K562 (cell line): ENCODE results near the gene PDE4D.

Experiments used
- CTCF ChIP-seq, 3 experiments: IDR thresholded peaks in 2 of 3; conservative IDR thresholded peaks in 1 of 3; 2 replicates each; pipeline ENCODE4 v1.5.1; 2011 to 2012; ENCODE audit warnings: low read length in 3 of 3, mild to moderate bottlenecking in 3 of 3, control low read depth in 2 of 3, improper control_type of control experiment in 1 of 3, inconsistent platforms in 1 of 3, low read depth in 1 of 3, mixed read lengths in 1 of 3, moderate library complexity in 1 of 3; ENCODE audit not compliant: insufficient read depth in 2 of 3
- E2F1 ChIP-seq: sonication (generic); formaldehyde crosslinking; IDR thresholded peaks from 2 replicates; pipeline ENCODE4 v1.8.1; 2023; ENCODE audit warnings: mild to moderate bottlenecking, missing genetic modification reagents, moderate library complexity
- EGR1 ChIP-seq: fragments of 450-650 bp; conservative IDR thresholded peaks from 2 replicates; pipeline ENCODE4 v1.6.1; 2017; ENCODE audit warnings: mild to moderate bottlenecking
- ELF1 ChIP-seq: fragments of 200-800 bp; sonication (Bioruptor generic); IDR thresholded peaks from 2 replicates; pipeline ENCODE4 v1.6.1; 2016; ENCODE audit warnings: missing genetic modification characterization, missing compliant biosample characterization
- ETV6 ChIP-seq, 3 experiments: fragments of 150-350 bp in 1 of 3; sonication (generic) in 1 of 3; formaldehyde crosslinking in 1 of 3; IDR thresholded peaks; 2 replicates each; pipeline versions ENCODE4 v1.6.1 to v1.8.0; 2014 to 2022; ENCODE audit warnings: borderline replicate concordance in 2 of 3, low read depth in 2 of 3, antibody characterized with exemption in 1 of 3, low read length in 1 of 3, mild to moderate bottlenecking in 1 of 3, missing genetic modification reagents in 1 of 3
- EZH2 ChIP-seq: IDR thresholded peaks from 2 replicates; pipeline ENCODE4 v1.6.1; 2012; ENCODE audit warnings: low read depth, mild to moderate bottlenecking, inconsistent platforms, low read length, borderline replicate concordance
- PRDM10 ChIP-seq: fragments of 450-650 bp; IDR thresholded peaks from 2 replicates; pipeline ENCODE4 v1.6.1; 2018; ENCODE audit not compliant: partially characterized antibody

GRCh38 chr5:59682542-59682941, 211.0 kb downstream of the PDE4D start:
- no peak for TF ChIP-seq CTCF (IDR thresholded peaks at IDR 0.05 in 2 of 3, conservative IDR thresholded peaks at IDR 0.05 in 1 of 3; ENCODE audit: insufficient read depth in 2 of 3, low read depth in 1 of 3, low read length in 3 of 3)
- no peak for TF ChIP-seq EZH2
- TF ChIP-seq PRDM10, result no peak
- TF ChIP-seq ELF1 (tag), result no peak
- TF ChIP-seq ETV6 (IDR thresholded peaks at IDR 0.05; ENCODE audit: borderline replicate concordance in 1 of 2, low read depth in 2 of 2, low read length in 1 of 2), result no peak
- TF ChIP-seq ETV6 (CRISPR knock-in tag; IDR thresholded peaks at IDR 0.05; ENCODE audit: borderline replicate concordance), result no peak
- TF ChIP-seq E2F1 (CRISPR knock-in tag), result no peak
- TF ChIP-seq EGR1, result no peak
